H1 (cell line): Measurements from ENCODE around the gene CEACAM1. TPM values are rescaled to one million over a fixed set of nuclear protein-coding genes. Genes with fewer than 3 reads are reported as not detected.

Source experiments
- CTCF ChIA-PET: fragments of 300-600 bp; sonication (Branson Sonifier 250); formaldehyde crosslinking; loops from one replicate; lab custom pipeline; 2021; ENCODE audit not compliant: partially characterized antibody; lab: Charles Lee
- POLR2A ChIA-PET: fragments of 300-600 bp; sonication (Branson Sonifier 250); formaldehyde crosslinking; loops from one replicate; lab custom pipeline; 2021; ENCODE audit warnings: inconsistent platforms; ENCODE audit not compliant: partially characterized antibody; lab: Charles Lee
- DNase-seq, 2 experiments: peaks; one replicate each; pipeline versions ENCODE4 v3.0.0 to v3.0.0-alpha.2; 2010 to 2022; ENCODE audit warnings: low spot score in 2 of 2, low read depth in 1 of 2, mixed read lengths in 1 of 2
- FAIRE-seq: peaks from 2 replicates; lab custom pipeline; 2011; peaks lifted over from hg19 to GRCh38; lab: Jason Lieb, UNC
- H2AFZ ChIP-seq: 2 replicates; pipeline ENCODE4 v1.8.1; 2012; ENCODE audit warnings: low read length, inconsistent platforms
- H2AK5ac ChIP-seq: 2 replicates; pipeline ENCODE4 v1.6.1; 2013; ENCODE audit warnings: low read depth, low read length
- H2BK120ac ChIP-seq: replicated peaks from 2 replicates; pipeline ENCODE3; 2013; ENCODE audit warnings: low read depth, low read length, inconsistent platforms
- H2BK12ac ChIP-seq: 2 replicates; pipeline ENCODE4 v1.6.1; 2013; ENCODE audit warnings: low read depth, low read length
- H2BK15ac ChIP-seq: 2 replicates; pipeline ENCODE4 v1.6.1; 2013; ENCODE audit warnings: low read length
- H2BK20ac ChIP-seq: 2 replicates; pipeline ENCODE4 v1.6.1; 2013; ENCODE audit warnings: low read length
- H2BK5ac ChIP-seq: 2 replicates; pipeline ENCODE4 v1.6.1; 2013; ENCODE audit warnings: low read depth, low read length
- H3K14ac ChIP-seq: 2 replicates; pipeline ENCODE4 v1.6.1; 2013; ENCODE audit warnings: inconsistent platforms; ENCODE audit not compliant: insufficient read length
- H3K18ac ChIP-seq: 2 replicates; pipeline ENCODE4 v1.6.1; 2013; ENCODE audit warnings: low read length; ENCODE audit errors: extremely low read depth
- H3K23ac ChIP-seq: 2 replicates; pipeline ENCODE4 v1.6.1; 2013; ENCODE audit warnings: inconsistent platforms; ENCODE audit not compliant: insufficient read length
- H3K23me2 ChIP-seq: 2 replicates; pipeline ENCODE4 v1.6.1; 2013; ENCODE audit warnings: low read depth, low read length
- H3K27ac ChIP-seq: 2 replicates; pipeline ENCODE4 v1.6.1; 2011; ENCODE audit warnings: low read depth, low read length, inconsistent platforms
- H3K27me3 ChIP-seq, 4 experiments: replicated peaks in 1 of 4; 1 replicate in 1 of 4; 2 replicates in 3 of 4; pipeline versions ENCODE4 v1.6.1 to v1.8.1; 2011 to 2013; ENCODE audit warnings: low read length in 3 of 4, mild to moderate bottlenecking in 3 of 4, inconsistent platforms in 2 of 4, mixed read lengths in 2 of 4, moderate library complexity in 1 of 4; ENCODE audit not compliant: control insufficient read depth in 3 of 4, insufficient read depth in 3 of 4; ENCODE audit errors: extremely low read depth in 1 of 4
- H3K36me3 ChIP-seq, 4 experiments: 2 replicates each; pipeline versions ENCODE4 v1.6.1 to v1.8.1; 2011 to 2013; ENCODE audit warnings: mild to moderate bottlenecking in 4 of 4, low read length in 3 of 4, moderate library complexity in 2 of 4, control low read depth in 1 of 4, inconsistent platforms in 1 of 4; ENCODE audit not compliant: insufficient read depth in 4 of 4, control insufficient read depth in 2 of 4
- H3K4ac ChIP-seq: replicated peaks from 2 replicates; pipeline ENCODE3; 2013; ENCODE audit warnings: low read length, low read depth, mixed read lengths, inconsistent platforms; ENCODE audit not compliant: insufficient read length
- H3K4me1 ChIP-seq, 4 experiments: replicated peaks in 1 of 4; 1 replicate in 1 of 4; 2 replicates in 3 of 4; pipeline versions ENCODE4 v1.6.1 to v1.8.1; 2011 to 2013; ENCODE audit warnings: low read length in 3 of 4, inconsistent platforms in 2 of 4, mixed read lengths in 1 of 4; ENCODE audit not compliant: insufficient read depth in 4 of 4, control insufficient read depth in 3 of 4
- H3K4me2 ChIP-seq, 2 experiments: 2 replicates each; pipeline versions ENCODE4 v1.6.1 to v1.8.1; 2011 to 2013; ENCODE audit warnings: low read depth in 2 of 2, low read length in 2 of 2, control low read depth in 1 of 2, inconsistent platforms in 1 of 2, mild to moderate bottlenecking in 1 of 2; ENCODE audit not compliant: insufficient read depth in 1 of 2
- H3K4me3 ChIP-seq, 4 experiments: fragments of 200-600, 300-600 bp in 1 of 4; sonication (generic), shearing (Covaris generic), sonication (Bioruptor Twin) in 1 of 4; 2 replicates each; pipeline versions ENCODE4 v1.5.1 to v1.8.1; 2011 to 2016; ENCODE audit warnings: low read length in 4 of 4, low read depth in 3 of 4, control low read depth in 2 of 4, inconsistent platforms in 2 of 4, mild to moderate bottlenecking in 2 of 4, mixed read lengths in 1 of 4, moderate library complexity in 1 of 4; ENCODE audit not compliant: insufficient read depth in 2 of 4; ENCODE audit errors: extremely low read depth in 1 of 4
- H3K56ac ChIP-seq: replicated peaks from 2 replicates; pipeline ENCODE3; 2013; ENCODE audit warnings: low read depth, mild to moderate bottlenecking, mixed read lengths, low read length, inconsistent platforms; ENCODE audit not compliant: insufficient read length
- H3K79me1 ChIP-seq: 2 replicates; pipeline ENCODE4 v1.6.1; 2013; ENCODE audit warnings: low read depth, low read length, control low read depth
- H3K79me2 ChIP-seq, 2 experiments: 2 replicates each; pipeline versions ENCODE4 v1.6.1 to v1.8.1; 2012 to 2013; ENCODE audit warnings: low read length in 2 of 2, mild to moderate bottlenecking in 2 of 2, inconsistent platforms in 1 of 2; ENCODE audit not compliant: insufficient read depth in 2 of 2, control insufficient read depth in 1 of 2
- H3K9ac ChIP-seq, 4 experiments: replicated peaks in 1 of 4; 1 replicate in 1 of 4; 2 replicates in 3 of 4; pipeline versions ENCODE4 v1.6.1 to v1.8.1; 2011 to 2013; ENCODE audit warnings: low read depth in 3 of 4, low read length in 3 of 4, control low read depth in 2 of 4, mild to moderate bottlenecking in 2 of 4, moderate library complexity in 2 of 4, inconsistent platforms in 1 of 4; ENCODE audit errors: extremely low read depth in 1 of 4
- H3K9me3 ChIP-seq, 2 experiments: 2 replicates each; pipeline versions ENCODE4 v1.6.1 to v1.8.1; 2012 to 2013; ENCODE audit warnings: mild to moderate bottlenecking in 2 of 2, moderate library complexity in 2 of 2, control low read depth in 1 of 2, inconsistent platforms in 1 of 2, low read depth in 1 of 2, low read length in 1 of 2, mixed read lengths in 1 of 2; ENCODE audit not compliant: insufficient read depth in 2 of 2
- H4K20me1 ChIP-seq, 2 experiments: replicated peaks in 1 of 2; 2 replicates each; pipeline versions ENCODE3 to v1.8.1; 2011 to 2013; ENCODE audit warnings: inconsistent platforms in 2 of 2, low read length in 2 of 2, mild to moderate bottlenecking in 1 of 2; ENCODE audit not compliant: insufficient read depth in 2 of 2, control insufficient read depth in 1 of 2
- H4K5ac ChIP-seq: 2 replicates; pipeline ENCODE4 v1.6.1; 2013; ENCODE audit warnings: low read length, low read depth, mixed read lengths, inconsistent platforms; ENCODE audit not compliant: insufficient read length
- H4K8ac ChIP-seq: 2 replicates; pipeline ENCODE4 v1.8.0; 2013; ENCODE audit warnings: mild to moderate bottlenecking, moderate library complexity, low read length, inconsistent platforms; ENCODE audit not compliant: insufficient read depth; ENCODE audit errors: extremely low read depth
- H4K91ac ChIP-seq: replicated peaks from 2 replicates; pipeline ENCODE3; 2013; ENCODE audit warnings: low read length, mixed read lengths, inconsistent platforms; ENCODE audit not compliant: insufficient read length
- CTBP2 ChIP-seq: IDR thresholded peaks from 2 replicates; pipeline ENCODE4 v1.7.0; 2011; ENCODE audit warnings: borderline replicate concordance, mild to moderate bottlenecking, moderate library complexity, mixed read lengths, low read length; ENCODE audit not compliant: insufficient read depth, insufficient read length
- GTF2F1 ChIP-seq: IDR thresholded peaks from 2 replicates; pipeline ENCODE4 v1.6.1; 2012; ENCODE audit warnings: low read depth, low read length, improper control_type of control experiment, borderline replicate concordance
- RBBP5 ChIP-seq: IDR thresholded peaks from 2 replicates; pipeline ENCODE4 v1.7.1; 2012; ENCODE audit warnings: low read depth, mild to moderate bottlenecking, inconsistent platforms, low read length, moderate library complexity, borderline replicate concordance
- SIRT6 ChIP-seq: IDR thresholded peaks from one replicate; pipeline ENCODE4 v1.7.1; 2012; ENCODE audit warnings: low read length, inconsistent platforms
- SP1 ChIP-seq: IDR thresholded peaks from 2 replicates; pipeline ENCODE4 v1.6.1; 2011; ENCODE audit warnings: low read depth, low read length
- SUZ12 ChIP-seq: fragments of 200-600 bp; sonication (generic); IDR thresholded peaks from 2 replicates; pipeline ENCODE4 v1.6.1; 2012; ENCODE audit warnings: mild to moderate bottlenecking, inconsistent platforms, low read length, moderate library complexity, mixed read lengths
- USF2 ChIP-seq: IDR thresholded peaks from 2 replicates; pipeline ENCODE4 v1.6.1; 2011; ENCODE audit warnings: low read length, improper control_type of control experiment
- YY1 ChIP-seq: IDR thresholded peaks from 2 replicates; pipeline ENCODE4 v1.6.1; 2011; ENCODE audit warnings: low read depth, mild to moderate bottlenecking, low read length
- WGBS, 2 experiments: shearing (Covaris generic) in 1 of 2; methylation state at CpG; one replicate each; pipeline versions ENCODE4 v1.1.6 to v1.1.7; 2013 to 2015; ENCODE audit warnings: low lambda C conversion rate in 2 of 2, mixed read lengths in 2 of 2, inconsistent platforms in 1 of 2, low coverage in 1 of 2, missing lambda C conversion rate in 1 of 2; ENCODE audit not compliant: insufficient replicate concordance in 2 of 2, insufficient coverage in 1 of 2, insufficient read length in 1 of 2; ENCODE audit errors: extremely low coverage in 1 of 2, missing lambda C conversion rate in 1 of 2; 5-methylcytosine and 5-hydroxymethylcytosine counted together
- polyA plus RNA-seq, 7 experiments: library from polyadenylated mRNA; depleted of rRNA in 3 of 7; stranded (reverse) in 5 of 7; unstranded in 2 of 7; fragments of >200 nt in 5 of 7; fragments of 200-250 nt in 2 of 7; gene quantifications; 1 replicate in 5 of 7; 2 replicates in 1 of 7; 4 replicates in 1 of 7; pipeline versions ENCODE4 v1.2.1 to v1.2.3, GENCODE V29; 2011 to 2013; ENCODE audit warnings: missing spikeins in 2 of 7, mixed read lengths in 2 of 7
- total RNA-seq: library from RNA; stranded (reverse); fragmentation: NEBNext Ultra II Directional; extraction: Animal tissue kit (Norgen Biotek cat#: 25700); gene quantifications from 2 replicates; pipeline ENCODE4 v1.2.1, GENCODE V29; 2021

CEACAM1 gene
- total and polyA plus RNA-seq, 2 of the 8 experiments (the other 6 are each of a cell fraction or from before 2014, with no cell fraction given), result 1.8 to 3.6 TPM

GRCh38 chr19:42494321-42494720 lies 34.0 kb downstream of the CEACAM1 start:
- H3K4me1 ChIP-seq, result peaks cover 2 to 7% (median 4%) of the 10 kb centered on the region in 4 experiments
- WGBS, 2 experiments, result 87% methylated on average over 3 of the region's 3 CpGs; no CpG with 5 or more reads in 1 of the 2 experiments
- H2BK15ac ChIP-seq, result no peak overlapping the region

More at GRCh38 chr19:42494321-42494720, 34.0 kb downstream of the CEACAM1 start:
- Histone ChIP-seq H2BK120ac (no peak overlapping the region), H3K9ac (no peak overlapping the region), H4K8ac (no peak overlapping the region), H3K36me3 (no peaks in the 10 kb centered on the region), H3K23me2 (no peaks in the 10 kb centered on the region), H2BK12ac (no peak overlapping the region), H2AK5ac (no peak overlapping the region), H4K20me1 (no peaks in the 10 kb centered on the region), H3K79me2 (no peaks in the 10 kb centered on the region), H3K14ac (no peak overlapping the region), H3K9me3 (no peaks in the 10 kb centered on the region), H3K4ac (no peak overlapping the region), H3K79me1 (no peaks in the 10 kb centered on the region), H3K4me3 (no peak overlapping the region), H2AFZ (no peak overlapping the region), H4K5ac (no peak overlapping the region), H3K27me3 (no peaks in the 10 kb centered on the region; a peak in 1 of 7 replicates), H2BK20ac (no peak overlapping the region), H2BK5ac (no peak overlapping the region), H3K4me2 (no peak overlapping the region), H3K56ac (no peak overlapping the region), H3K27ac (no peak overlapping the region), H4K91ac (no peak overlapping the region), H3K18ac (no peak overlapping the region), H3K23ac (no peak overlapping the region)
- FAIRE-seq (no peak), DNase-seq (no peak)
- TF ChIP-seq SP1 (no peak), SIRT6 (no peak), CTBP2 (no peak), SUZ12 (no peak), USF2 (no peak), YY1 (no peak), RBBP5 (no peak), GTF2F1 (no peak)
- ChIA-PET POLR2A (interaction anchor here (1.5 kb wide), 1 partner anchor 20 kb away, joined by 3 read pairs; no protein-coding TSS in a partner anchor), CTCF (interaction anchor here (0.9 to 2.3 kb wide), 4 partner anchors 35 to 60 kb away, joined by 3 to 10 read pairs (median 6); partner anchors contain the start of gene CEACAM1)
